Calu3 (cell line): ENCODE results near the gene TNFAIP3. TPM values are rescaled to one million over a fixed set of nuclear protein-coding genes. Genes with fewer than 3 reads are reported as not detected.

Experiments used
- Bru-seq: library from RNA; stranded (reverse); fragments of 400-500 nt; gene quantifications from one replicate; lab custom pipeline; 2021; lab: Mats Ljungman, UMichigan
- BruChase-seq, 2 experiments: library from RNA; stranded (reverse); fragments of 400-500 nt; gene quantifications; one replicate each; lab custom pipeline; 2021; lab: Mats Ljungman, UMichigan
- BruUV-seq: library from RNA; stranded (reverse); fragments of 400-500 nt; replicated peaks from 2 replicates; lab custom pipeline; 2021; lab: Mats Ljungman, UMichigan
- CTCF ChIA-PET: fragments of 300-600 bp; sonication (Branson Sonifier 250); formaldehyde crosslinking; loops from one replicate; lab custom pipeline; 2022; ENCODE audit warnings: antibody characterized with exemption; lab: Charles Lee
- DNase-seq: peaks from one replicate; pipeline ENCODE4 v3.0.0; 2022
- H3K27ac Mint-ChIP-seq: one replicate; pipeline ENCODE4 v1.8.0; 2022; ENCODE audit warnings: mixed read lengths; ENCODE audit not compliant: unreplicated experiment
- H3K27me3 Mint-ChIP-seq: one replicate; pipeline ENCODE4 v1.8.0; 2022; ENCODE audit warnings: mixed read lengths; ENCODE audit not compliant: unreplicated experiment
- H3K36me3 Mint-ChIP-seq: one replicate; pipeline ENCODE4 v1.8.0; 2022; ENCODE audit warnings: mild to moderate bottlenecking, moderate library complexity, mixed read lengths; ENCODE audit not compliant: insufficient read depth, unreplicated experiment
- H3K4me1 Mint-ChIP-seq: one replicate; pipeline ENCODE4 v1.8.0; 2022; ENCODE audit warnings: mild to moderate bottlenecking, low read depth, mixed read lengths; ENCODE audit not compliant: unreplicated experiment
- H3K4me3 Mint-ChIP-seq: one replicate; pipeline ENCODE4 v1.8.0; 2022; ENCODE audit warnings: mild to moderate bottlenecking, low read depth, moderate library complexity, mixed read lengths; ENCODE audit not compliant: unreplicated experiment
- H3K9me3 Mint-ChIP-seq: one replicate; pipeline ENCODE4 v1.8.0; 2022; ENCODE audit warnings: low read depth, mixed read lengths; ENCODE audit not compliant: unreplicated experiment
- intact Hi-C: fragments of 100-400 bp; cut with micrococcal nuclease; formaldehyde crosslinking; loops from one replicate; pipeline ENCODE4 v1.10.0; 2022; ENCODE audit not compliant: unreplicated experiment
- long read RNA-seq: library from polyadenylated mRNA; stranded (forward); transcript quantifications from one replicate; pipeline ENCODE4 v2.0.0, GENCODE V29; 2022
- total RNA-seq: library from RNA; stranded (reverse); gene quantifications from 2 replicates; pipeline ENCODE4 v1.2.3, GENCODE V29; 2022
- TF ChIP-seq, protein P1 (sequence below): fragments of 200-600 bp; IDR thresholded peaks from one replicate; pipeline ENCODE4 v1.8.0; 2022; ENCODE audit warnings: antibody characterized with exemption; ENCODE audit not compliant: unreplicated experiment

Gene TNFAIP3
- 19.4 and 22.6 TPM in 2 replicates for total RNA-seq
- percentile 76 among the genes with signal in this experiment for Bru-seq, nascent RNA
- BruChase-seq, experiment 1, labeled RNA remaining after a 6-hour chase, result percentile 62 among the genes with signal in this experiment
- BruChase-seq, experiment 2, labeled RNA remaining after a 2-hour chase, result percentile 72 among the genes with signal in this experiment
- long read RNA-seq, full-length matches to known transcripts, result 1 of 5 reads
- long read RNA-seq, partial matches to known transcripts, result 1 of 5 reads
- long read RNA-seq, other reads (novel, unspliced or antisense), result 3 of 5 reads

- H3K4me3 Mint-ChIP-seq, result peak within 1 kb of the TSS; percentile 86
- H3K9me3 Mint-ChIP-seq, result no peaks in the 10 kb centered on the region
- intact Hi-C loops, result loop anchor here (5.0 kb wide), 2 partner anchors 145 to 160 kb away; no protein-coding TSS in a partner anchor
- BruUV-seq, result no TSS peak
- H3K27me3 Mint-ChIP-seq, result no peaks in the 10 kb centered on the region
- H3K27ac Mint-ChIP-seq, result peak within 1 kb of the TSS; percentile 71
- TF ChIP-seq, protein P1, sequence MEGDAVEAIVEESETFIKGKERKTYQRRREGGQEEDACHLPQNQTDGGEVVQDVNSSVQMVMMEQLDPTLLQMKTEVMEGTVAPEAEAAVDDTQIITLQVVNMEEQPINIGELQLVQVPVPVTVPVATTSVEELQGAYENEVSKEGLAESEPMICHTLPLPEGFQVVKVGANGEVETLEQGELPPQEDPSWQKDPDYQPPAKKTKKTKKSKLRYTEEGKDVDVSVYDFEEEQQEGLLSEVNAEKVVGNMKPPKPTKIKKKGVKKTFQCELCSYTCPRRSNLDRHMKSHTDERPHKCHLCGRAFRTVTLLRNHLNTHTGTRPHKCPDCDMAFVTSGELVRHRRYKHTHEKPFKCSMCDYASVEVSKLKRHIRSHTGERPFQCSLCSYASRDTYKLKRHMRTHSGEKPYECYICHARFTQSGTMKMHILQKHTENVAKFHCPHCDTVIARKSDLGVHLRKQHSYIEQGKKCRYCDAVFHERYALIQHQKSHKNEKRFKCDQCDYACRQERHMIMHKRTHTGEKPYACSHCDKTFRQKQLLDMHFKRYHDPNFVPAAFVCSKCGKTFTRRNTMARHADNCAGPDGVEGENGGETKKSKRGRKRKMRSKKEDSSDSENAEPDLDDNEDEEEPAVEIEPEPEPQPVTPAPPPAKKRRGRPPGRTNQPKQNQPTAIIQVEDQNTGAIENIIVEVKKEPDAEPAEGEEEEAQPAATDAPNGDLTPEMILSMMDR, result peak; percentile 63
- H3K4me1 Mint-ChIP-seq, result peaks cover 25% of the 10 kb centered on the region
- DNase-seq, result peak; percentile 89
- H3K36me3 Mint-ChIP-seq, result peaks cover 34% of the 10 kb centered on the region
- CTCF ChIA-PET, result interaction anchor here (0.5 to 2.2 kb wide), 10 partner anchors 18 to 159 kb away, joined by 3 to 7 read pairs (median 4); no protein-coding TSS in a partner anchor
These were observed at the start of gene TNFAIP3 for GRCh38 chr6:137866914-137867684. TNFAIP3 (plus strand) TSS chr6:137867259; CDS start chr6:137871228, 3,969 bp downstream.

DNA sequence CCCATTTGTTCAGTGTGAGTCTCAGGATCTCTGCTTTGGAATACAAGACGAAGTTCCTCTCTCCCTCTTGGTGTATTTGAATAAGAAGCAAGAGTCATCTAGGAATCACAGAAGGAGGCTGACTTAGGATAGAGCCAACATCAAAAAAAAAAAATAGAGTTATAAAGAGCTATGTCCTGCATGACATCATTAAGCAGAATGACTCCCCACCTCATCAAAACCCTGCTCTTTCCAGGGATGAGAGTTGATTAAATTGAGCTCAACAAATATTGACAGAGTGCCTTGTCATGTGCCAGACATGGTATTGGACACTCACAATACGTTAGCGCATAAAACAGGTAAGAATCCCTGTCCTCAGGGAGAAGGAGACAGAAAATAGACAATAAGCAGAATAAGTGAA lies 48.6 kb upstream of the TNFAIP3 start:
- Mint-ChIP-seq H3K4me1 (peaks cover 11% of the 10 kb centered on the region), H3K36me3 (no peaks in the 10 kb centered on the region), H3K27me3 (no peaks in the 10 kb centered on the region), H3K9me3 (no peaks in the 10 kb centered on the region), H3K27ac (no peak overlapping the region), H3K4me3 (no peak overlapping the region)
- intact Hi-C loops, result no loop called here
- no TSS peak for BruUV-seq
- CTCF ChIA-PET, result no interaction called here
- no peak for DNase-seq
- TF ChIP-seq, protein P1, result no peak

DNA sequence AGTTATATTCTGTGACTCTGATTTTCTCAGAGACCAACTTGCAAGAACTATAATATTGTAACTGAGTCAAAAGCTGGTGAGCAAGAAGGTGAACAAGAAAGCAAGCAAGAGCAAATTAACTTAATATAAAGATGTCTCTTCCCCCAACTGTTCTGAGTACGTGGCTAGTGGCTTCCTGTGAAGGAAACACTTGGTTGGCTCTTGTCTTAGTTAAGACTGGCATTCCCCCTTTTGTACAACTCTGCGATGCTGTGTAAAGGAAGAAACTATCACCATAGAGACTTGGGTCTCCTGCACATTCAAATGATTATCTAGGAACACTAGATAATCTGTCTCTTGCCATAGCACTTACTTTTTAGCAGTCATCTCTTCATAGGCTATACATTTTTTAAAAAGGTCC lies 47.3 kb upstream of the TNFAIP3 start:
- intact Hi-C loops, result no loop called here
- Mint-ChIP-seq H3K4me1 (peaks cover 11% of the 10 kb centered on the region), H3K9me3 (no peaks in the 10 kb centered on the region), H3K4me3 (no peak overlapping the region), H3K36me3 (no peaks in the 10 kb centered on the region), H3K27ac (no peak overlapping the region), H3K27me3 (no peaks in the 10 kb centered on the region)
- TF ChIP-seq, protein P1, result no peak
- no TSS peak for BruUV-seq
- no peak for DNase-seq
- CTCF ChIA-PET, result no interaction called here

GRCh38 chr6:137820425-137820824 lies 46.6 kb upstream of the TNFAIP3 start:
- Mint-ChIP-seq H3K36me3 (no peaks in the 10 kb centered on the region), H3K4me3 (no peak overlapping the region), H3K27me3 (no peaks in the 10 kb centered on the region), H3K4me1 (peaks cover 11% of the 10 kb centered on the region), H3K27ac (no peak overlapping the region), H3K9me3 (no peaks in the 10 kb centered on the region)
- no TSS peak for BruUV-seq
- intact Hi-C loops, result no loop called here
- TF ChIP-seq, protein P1, result no peak
- DNase-seq, result no peak
- CTCF ChIA-PET, result no interaction called here
